ENCODE measurements around the gene PANK2. TPM values are rescaled to one million over a fixed set of nuclear protein-coding genes. Genes with fewer than 3 reads are reported as not detected.

PANK2 gene
- total and polyA plus RNA-seq, 2 of the 8 experiments (the other 6 are each of a cell fraction or from before 2014, with no cell fraction given), result 17.1 to 57.5 TPM

DNA sequence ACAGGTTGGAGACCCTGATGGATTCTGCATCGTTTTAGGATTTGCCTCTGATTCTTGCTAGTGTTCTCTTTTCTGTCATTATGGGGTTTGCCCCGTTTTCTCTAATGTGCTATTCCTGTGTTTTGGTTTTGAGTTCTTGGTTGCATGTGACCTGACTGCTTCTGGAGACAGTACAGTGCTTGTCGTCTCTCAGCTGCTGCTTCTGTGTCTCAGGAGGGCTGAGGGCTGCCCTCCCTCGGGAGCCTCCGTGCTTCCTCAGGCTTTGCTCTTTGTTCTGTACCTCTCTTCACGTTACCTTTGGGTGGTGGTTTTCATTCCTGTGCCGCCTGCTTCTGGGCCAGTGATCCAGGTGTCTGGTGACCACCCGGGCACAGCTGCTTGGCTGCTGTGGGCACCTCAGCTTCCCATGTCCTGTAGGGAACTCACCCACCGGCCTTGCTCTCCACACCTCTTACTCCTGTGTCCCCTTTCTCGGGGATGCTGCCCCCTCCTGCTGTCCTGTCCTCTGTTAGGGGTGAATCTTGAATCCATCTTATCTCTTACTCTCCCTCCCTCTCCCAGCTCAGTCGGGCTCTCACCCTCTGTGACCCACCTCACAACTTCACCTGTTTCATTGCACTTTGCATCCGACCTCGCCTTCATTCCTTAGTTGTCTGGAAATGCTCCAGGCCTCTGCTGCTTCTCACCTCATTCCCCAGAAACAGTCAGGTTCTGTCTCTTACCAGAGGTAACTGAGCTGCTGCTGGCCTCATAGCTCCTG lies 33.2 kb downstream of the PANK2 start (continued):
- TF ChIP-seq RNF2 (IDR thresholded peaks at IDR 0.05; ENCODE audit: borderline replicate concordance, low read depth, low read length, missing control alignments, poor library complexity, severe bottlenecking), result no peak
- TF ChIP-seq JUND (IDR thresholded peaks at IDR 0.05; ENCODE audit: low read length), result no peak
- TF ChIP-seq ASH2L (IDR thresholded peaks at IDR 0.05; ENCODE audit: low read length), result no peak
- no peak for TF ChIP-seq SUZ12 (IDR thresholded peaks at IDR 0.05; ENCODE audit: low read length)
- TF ChIP-seq, protein P1, sequence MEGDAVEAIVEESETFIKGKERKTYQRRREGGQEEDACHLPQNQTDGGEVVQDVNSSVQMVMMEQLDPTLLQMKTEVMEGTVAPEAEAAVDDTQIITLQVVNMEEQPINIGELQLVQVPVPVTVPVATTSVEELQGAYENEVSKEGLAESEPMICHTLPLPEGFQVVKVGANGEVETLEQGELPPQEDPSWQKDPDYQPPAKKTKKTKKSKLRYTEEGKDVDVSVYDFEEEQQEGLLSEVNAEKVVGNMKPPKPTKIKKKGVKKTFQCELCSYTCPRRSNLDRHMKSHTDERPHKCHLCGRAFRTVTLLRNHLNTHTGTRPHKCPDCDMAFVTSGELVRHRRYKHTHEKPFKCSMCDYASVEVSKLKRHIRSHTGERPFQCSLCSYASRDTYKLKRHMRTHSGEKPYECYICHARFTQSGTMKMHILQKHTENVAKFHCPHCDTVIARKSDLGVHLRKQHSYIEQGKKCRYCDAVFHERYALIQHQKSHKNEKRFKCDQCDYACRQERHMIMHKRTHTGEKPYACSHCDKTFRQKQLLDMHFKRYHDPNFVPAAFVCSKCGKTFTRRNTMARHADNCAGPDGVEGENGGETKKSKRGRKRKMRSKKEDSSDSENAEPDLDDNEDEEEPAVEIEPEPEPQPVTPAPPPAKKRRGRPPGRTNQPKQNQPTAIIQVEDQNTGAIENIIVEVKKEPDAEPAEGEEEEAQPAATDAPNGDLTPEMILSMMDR (IDR thresholded peaks at IDR 0.05; ENCODE audit: control extremely low read depth in 1 of 3, insufficient read depth in 1 of 3, low read depth in 1 of 3, low read length in 3 of 3), result no peak
